Measurements from ENCODE around the gene FADS2.
A peak's percentile ranks its signal among the peaks of the same experiment; 100 is the strongest.

DNA sequence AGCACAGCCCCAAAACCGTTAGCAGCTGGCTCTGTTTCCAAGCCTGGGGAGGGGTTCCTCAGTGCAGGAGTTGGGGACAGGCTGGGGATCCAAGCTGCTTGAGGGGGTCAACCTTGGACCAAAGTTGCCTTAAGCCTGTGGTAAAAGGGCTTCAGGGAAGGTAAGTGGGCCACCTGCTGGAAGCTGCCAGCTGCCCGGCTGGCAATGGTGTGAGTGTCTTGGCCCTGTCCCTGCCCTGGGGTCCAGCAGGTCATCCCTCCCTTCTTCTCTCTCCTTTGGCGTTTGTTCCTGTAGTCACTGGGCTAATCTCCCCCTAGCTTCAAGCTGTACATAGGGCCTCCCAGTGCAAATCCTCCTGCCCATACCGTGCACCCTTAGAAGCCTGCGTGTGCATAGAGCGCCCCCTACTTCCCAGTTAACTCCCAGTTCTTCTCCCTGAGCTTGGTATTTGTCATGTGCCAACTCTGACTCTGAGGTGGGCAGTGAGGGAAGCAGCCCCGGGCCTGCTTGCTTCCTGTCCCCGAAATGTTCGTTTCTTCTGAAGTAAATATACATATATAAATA is 40.1 kb upstream of the FADS2 start:
- peak; percentile 78 for TF ChIP-seq CTCF (conservative IDR thresholded peaks at IDR 0.05; ENCODE audit: low read length)
- no peak for TF ChIP-seq EZH2phosphoT487 (IDR thresholded peaks at IDR 0.05; ENCODE audit: borderline replicate concordance, low read depth, low read length)

Measured in OCI-LY7 (cell line).